Smooth muscle cell (in vitro differentiated cells): ENCODE data around the gene MCAT. TPM values are rescaled to one million over a fixed set of nuclear protein-coding genes. Genes with fewer than 3 reads are reported as not detected.

ENCODE experiments used
- DNase-seq: peaks from one replicate; lab custom pipeline; 2025; ENCODE audit not compliant: unreplicated experiment; lab: John Stamatoyannopoulos, UW
- H2AFZ ChIP-seq: fragments of 200-600 bp; sonication (generic); 2 replicates; pipeline ENCODE4 v1.6.0; 2016; ENCODE audit warnings: antibody characterized with exemption, low read depth, mild to moderate bottlenecking
- H3F3A ChIP-seq: fragments of 200-600 bp; sonication (generic); 2 replicates; pipeline ENCODE4 v1.6.0; 2017; ENCODE audit warnings: antibody characterized with exemption, low read depth
- H3K27ac ChIP-seq: fragments of 200-600 bp; sonication (generic); 2 replicates; pipeline ENCODE4 v1.5.1; 2016; ENCODE audit warnings: low read depth, mild to moderate bottlenecking
- H3K27me3 ChIP-seq: fragments of 200-600 bp; sonication (generic); 2 replicates; pipeline ENCODE4 v1.6.1; 2016; ENCODE audit warnings: low read depth, mild to moderate bottlenecking
- H3K36me3 ChIP-seq: fragments of 200-600 bp; sonication (generic); 2 replicates; pipeline ENCODE4 v1.5.1; 2016; ENCODE audit warnings: low read depth
- H3K4me1 ChIP-seq: fragments of 200-600 bp; sonication (generic); 2 replicates; pipeline ENCODE4 v1.5.1; 2016; ENCODE audit warnings: low read depth
- H3K4me2 ChIP-seq: fragments of 200-600 bp; sonication (generic); 2 replicates; pipeline ENCODE4 v1.6.0; 2016; ENCODE audit warnings: mild to moderate bottlenecking
- H3K4me3 ChIP-seq: fragments of 200-600 bp; sonication (generic); 2 replicates; pipeline ENCODE4 v1.5.1; 2016; ENCODE audit warnings: mild to moderate bottlenecking
- H3K79me2 ChIP-seq: fragments of 200-600 bp; sonication (generic); 2 replicates; pipeline ENCODE4 v1.6.0; 2016; ENCODE audit warnings: low read depth, mild to moderate bottlenecking
- H3K9ac ChIP-seq: fragments of 200-600 bp; sonication (generic); 2 replicates; pipeline ENCODE4 v1.6.0; 2016; ENCODE audit warnings: low read depth
- H3K9me3 ChIP-seq: fragments of 200-600 bp; sonication (generic); replicated peaks from 2 replicates; pipeline ENCODE4 v1.5.1; 2016; ENCODE audit warnings: low read depth
- H4K20me1 ChIP-seq: fragments of 200-600 bp; sonication (generic); 2 replicates; pipeline ENCODE4 v1.6.0; 2016; ENCODE audit warnings: low read depth
- CTCF ChIP-seq: fragments of 200-600 bp; sonication (generic); IDR thresholded peaks from 2 replicates; pipeline ENCODE4 v1.5.1; 2017; ENCODE audit warnings: borderline replicate concordance, mild to moderate bottlenecking, antibody characterized with exemption; ENCODE audit not compliant: insufficient read depth, poor library complexity, severe bottlenecking
- WGBS: methylation state at CpG from one replicate; pipeline ENCODE4 v1.1.7; 2016; ENCODE audit warnings: low lambda C conversion rate; 5-methylcytosine and 5-hydroxymethylcytosine counted together
- polyA plus RNA-seq: library from polyadenylated mRNA; unstranded; fragments of >200 nt; fragmentation: Nextera tagmentation; extraction: Ambion mirVana; gene quantifications from 2 replicates; pipeline ENCODE4 v1.2.1, GENCODE V29; 2016
- total RNA-seq: library from RNA; depleted of rRNA; stranded (reverse); fragments of >200 nt; gene quantifications from 2 replicates; pipeline ENCODE4 v1.2.3, GENCODE V29; 2014

The MCAT gene
- total and polyA plus RNA-seq, 2 experiments from 2014 or later = 9.3 to 16.1 TPM

- no peak for TF ChIP-seq CTCF
- Histone ChIP-seq H3K27me3 (peaks cover 49% of the 10 kb centered on the region), H3K27ac (no peak overlapping the region), H3K79me2 (no peaks in the 10 kb centered on the region), H4K20me1 (no peaks in the 10 kb centered on the region), H3K36me3 (no peaks in the 10 kb centered on the region), H3F3A (no peaks in the 10 kb centered on the region), H3K4me3 (no peak overlapping the region), H3K9ac (no peak overlapping the region), H3K9me3 (no peaks in the 10 kb centered on the region), H2AFZ (no peak overlapping the region), H3K4me2 (no peak overlapping the region), H3K4me1 (peaks cover 14% of the 10 kb centered on the region)
- DNase-seq = no peak
- 61% methylated on average over 13 of the region's 13 CpGs for WGBS
Measured at GRCh38 chr22:43113526-43114251, 29.5 kb downstream of the MCAT start.

GRCh38 chr22:43110927-43111623 is 32.1 kb downstream of the MCAT start:
- no peaks in the 10 kb centered on the region for H3K36me3 ChIP-seq
- peaks cover 49% of the 10 kb centered on the region for H3K27me3 ChIP-seq
- H3K27ac ChIP-seq = no peak overlapping the region
- no peak for TF ChIP-seq CTCF
- H3F3A ChIP-seq = no peaks in the 10 kb centered on the region
- no peak overlapping the region for H3K9ac ChIP-seq
- peaks cover 14% of the 10 kb centered on the region for H3K4me1 ChIP-seq
- H2AFZ ChIP-seq = peak overlapping the region; percentile 62
- WGBS = 6% methylated on average over 79 of the region's 86 CpGs
- H3K9me3 ChIP-seq = no peaks in the 10 kb centered on the region
- H3K4me2 ChIP-seq = peak overlapping the region; percentile 95
- no peaks in the 10 kb centered on the region for H3K79me2 ChIP-seq
- H4K20me1 ChIP-seq = no peaks in the 10 kb centered on the region
- H3K4me3 ChIP-seq = peak overlapping the region; percentile 59
- no peak for DNase-seq

GRCh38 chr22:43110444-43110926 is 32.7 kb downstream of the MCAT start, which contains the start of gene BIK:
BIK (plus strand) TSS chr22:43110750; CDS start chr22:43124023, 13,273 bp downstream.
- WGBS = 2% methylated on average over 47 of the region's 49 CpGs
- DNase-seq = no peak
- Histone ChIP-seq H3K9me3 (no peaks in the 10 kb centered on the region), H3F3A (no peaks in the 10 kb centered on the region), H3K27me3 (peaks cover 49% of the 10 kb centered on the region), H3K9ac (no peak within 1 kb of the TSS), H3K36me3 (no peaks in the 10 kb centered on the region), H2AFZ (peak within 1 kb of the TSS; percentile 72), H4K20me1 (no peaks in the 10 kb centered on the region), H3K4me2 (peak within 1 kb of the TSS; percentile 95), H3K4me3 (peak within 1 kb of the TSS; percentile 59), H3K79me2 (no peaks in the 10 kb centered on the region), H3K4me1 (peaks cover 14% of the 10 kb centered on the region), H3K27ac (no peak within 1 kb of the TSS)
- peak; percentile 17 for TF ChIP-seq CTCF
